GM18870 (cell line): ENCODE measurements around the gene KSR2.
"Not testable (repeated sequence)": the region's sequence is repeated elsewhere in the genome, so short reads cannot be mapped to it uniquely, and the experiment has no call there.

Experiments
- ATAC-seq: cut with Tn5 transposase; IDR thresholded peaks from one replicate; pipeline ENCODE4 v1.9.1; 2021; ENCODE audit warnings: moderate library complexity; ENCODE audit not compliant: unreplicated experiment

The KSR2 gene

DNA sequence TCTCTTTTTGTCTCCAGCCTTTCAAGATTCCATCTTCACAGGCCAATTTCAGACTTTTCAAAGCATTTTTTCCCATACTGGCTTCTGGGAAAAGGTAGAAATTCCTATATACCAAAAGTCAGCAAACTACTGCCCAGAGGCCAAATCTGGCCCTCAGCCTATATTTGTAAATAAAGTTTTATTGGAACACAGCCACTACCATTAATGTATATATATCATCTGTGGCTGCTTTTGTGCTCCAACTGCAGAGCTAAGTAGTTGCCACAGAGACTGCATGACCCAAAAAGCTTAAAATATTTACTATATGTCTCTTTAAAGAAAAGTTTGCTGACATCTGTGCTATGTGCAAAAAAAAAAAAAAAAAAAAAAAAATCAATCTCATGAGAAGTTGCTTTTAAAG is 76.3 kb downstream of the KSR2 start:
- no peak for ATAC-seq

DNA sequence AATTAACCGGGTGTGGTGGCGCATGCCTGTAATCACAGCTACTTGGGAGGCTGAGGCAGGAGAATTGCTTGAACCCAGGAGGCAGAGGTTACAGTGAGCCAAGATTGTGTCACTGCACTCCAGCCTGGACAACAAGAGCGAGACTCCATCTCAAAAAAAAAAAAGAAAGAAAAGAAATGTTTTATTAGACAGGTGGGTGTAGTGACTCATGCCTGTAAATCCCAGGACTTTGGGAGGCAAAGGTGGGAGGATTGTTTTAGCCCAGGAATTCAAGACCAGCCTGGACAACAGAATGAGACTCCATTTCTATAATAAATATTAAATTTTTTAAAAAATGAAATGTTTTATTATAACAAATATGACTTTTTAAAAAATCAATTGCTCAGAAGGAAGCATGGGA is 77.5 kb downstream of the KSR2 start:
- not testable (repeated sequence) for ATAC-seq

DNA sequence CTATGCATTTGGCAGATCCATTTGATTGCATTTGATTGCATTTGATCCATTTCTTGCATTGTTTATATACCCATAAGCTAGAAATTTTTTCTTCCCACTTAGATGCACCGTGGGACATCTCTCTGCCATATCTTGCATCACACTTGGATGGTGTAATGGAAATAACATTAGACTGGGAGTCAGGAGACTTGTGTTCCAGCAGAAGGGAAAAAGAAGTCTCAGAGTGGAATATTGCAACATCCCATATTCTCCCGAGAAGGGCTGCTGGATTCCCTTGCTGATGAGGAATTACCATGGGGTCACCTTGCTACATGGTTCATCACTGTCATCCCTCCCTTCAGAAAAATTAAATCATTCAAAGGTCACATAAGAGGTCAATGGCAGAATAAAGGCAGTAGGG is 78.1 kb downstream of the KSR2 start:
- no peak for ATAC-seq

DNA sequence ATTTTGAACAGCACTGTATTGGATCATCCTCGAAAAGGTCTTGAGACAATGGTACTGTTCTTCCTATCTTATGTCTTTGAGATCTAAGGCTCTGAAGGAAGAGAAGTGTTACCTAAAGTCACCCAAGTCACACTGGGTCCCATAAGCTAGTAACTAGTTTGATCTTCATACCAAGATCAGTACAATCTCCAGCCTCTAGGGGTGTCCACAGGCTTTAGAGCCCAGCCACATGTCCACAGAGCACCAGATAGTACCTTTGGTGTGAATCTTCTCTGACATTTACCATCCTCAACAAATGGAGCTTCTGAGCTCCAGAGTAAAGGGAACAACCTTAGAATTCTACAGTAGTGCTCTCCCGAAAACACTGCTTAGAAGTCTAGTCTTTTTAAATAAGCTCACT is 78.7 kb downstream of the KSR2 start:
- ATAC-seq: no peak

DNA sequence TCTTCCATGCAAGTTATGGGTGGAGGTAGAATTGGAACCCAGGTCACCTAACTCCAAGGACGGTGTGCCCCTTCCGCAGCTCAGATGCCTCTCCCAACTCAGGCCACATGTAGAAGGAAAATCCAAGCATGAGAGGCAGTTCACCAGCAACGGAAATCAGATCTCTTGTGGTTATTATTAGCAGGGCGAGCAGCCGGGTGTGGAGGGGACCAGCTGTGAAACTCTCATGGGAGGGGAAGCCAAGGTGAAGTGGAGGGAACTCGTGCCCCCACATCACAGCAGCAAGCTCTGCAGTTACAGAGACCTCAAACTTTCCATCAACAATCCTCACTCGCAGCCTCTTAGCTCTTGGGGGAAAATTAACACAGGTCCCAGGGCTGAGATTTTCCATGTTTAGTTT is 79.7 kb downstream of the KSR2 start:
- ATAC-seq: no peak

DNA sequence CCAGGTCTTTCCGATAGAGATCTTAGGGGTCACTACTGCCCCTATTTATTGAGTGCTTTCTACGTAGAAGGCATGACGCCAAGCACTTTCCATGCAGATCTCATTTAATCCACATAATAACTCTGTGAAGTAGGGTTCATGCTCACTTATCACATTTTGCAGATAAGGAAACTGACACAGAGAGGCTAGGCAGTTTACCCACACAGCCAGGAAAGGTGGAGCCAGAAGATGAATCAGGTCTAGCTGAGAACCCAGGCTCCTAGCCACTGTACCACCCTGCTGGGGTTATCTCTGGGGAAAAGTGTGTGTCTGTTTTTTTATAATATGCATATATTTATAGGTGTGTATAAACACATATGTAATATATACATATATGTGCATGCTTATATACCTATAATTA is 83.6 kb downstream of the KSR2 start:
- ATAC-seq: no peak

DNA sequence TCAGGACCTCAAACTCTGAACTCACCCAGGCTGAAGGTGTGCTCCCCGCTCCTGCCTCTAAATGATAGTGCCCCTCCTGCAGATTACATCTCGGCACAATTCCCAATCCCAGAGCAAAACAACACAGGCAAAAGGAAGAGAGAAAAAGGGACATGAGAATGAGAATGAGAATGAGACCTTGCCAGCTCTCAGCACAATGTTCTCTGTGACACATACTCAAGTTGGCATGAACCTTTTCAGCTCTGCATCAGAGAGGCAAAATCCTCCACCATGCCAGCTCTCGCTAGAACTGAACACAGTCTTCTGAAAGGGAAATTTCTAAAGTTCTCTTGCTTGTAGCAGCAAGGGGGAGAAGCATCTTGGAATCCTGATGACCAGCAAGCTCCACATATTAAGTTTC is 84.6 kb downstream of the KSR2 start:
- no peak for ATAC-seq

DNA sequence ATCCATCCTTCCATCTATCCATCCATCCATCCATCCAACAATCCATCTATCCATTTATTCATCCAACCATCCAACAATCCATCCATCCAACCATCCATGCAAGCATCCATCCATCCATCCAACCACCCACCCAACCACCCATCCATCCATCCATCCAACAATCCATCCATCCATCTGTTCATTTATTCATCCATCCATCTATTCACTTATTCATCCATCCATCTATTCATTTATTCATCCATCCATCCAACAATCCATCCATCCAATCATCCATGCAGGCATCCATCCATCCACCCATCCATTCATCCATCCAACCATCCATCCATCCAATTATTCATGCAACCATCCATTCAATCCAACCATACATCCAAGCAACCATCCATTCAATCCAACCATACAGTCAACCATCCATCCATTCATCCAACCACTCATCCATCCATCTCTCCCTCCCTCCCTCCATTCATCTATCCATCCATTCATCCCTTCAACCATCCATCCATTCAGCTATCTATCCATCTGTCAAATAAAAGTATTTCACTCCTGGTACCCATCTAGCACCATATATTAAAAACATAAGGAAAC is 86.1 kb downstream of the KSR2 start:
- no peak for ATAC-seq

DNA sequence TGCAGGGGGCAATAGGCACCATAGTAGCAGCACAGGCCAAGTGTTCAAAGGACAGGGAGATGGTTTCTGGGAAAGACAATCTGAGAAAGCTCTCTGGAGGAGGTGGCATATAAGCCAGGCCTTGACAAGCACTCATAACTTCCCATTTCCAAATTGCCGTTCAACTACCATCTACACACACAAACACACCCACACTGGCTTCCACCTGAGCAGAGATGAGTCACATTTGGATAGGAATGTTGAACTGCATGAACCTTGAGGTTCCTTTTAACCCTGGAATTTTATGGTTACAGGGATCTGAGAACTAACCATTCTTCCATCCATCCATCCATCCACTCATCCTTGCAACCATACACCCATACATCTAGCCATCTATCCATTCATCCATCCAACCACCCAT is 86.6 kb downstream of the KSR2 start:
- no peak for ATAC-seq

DNA sequence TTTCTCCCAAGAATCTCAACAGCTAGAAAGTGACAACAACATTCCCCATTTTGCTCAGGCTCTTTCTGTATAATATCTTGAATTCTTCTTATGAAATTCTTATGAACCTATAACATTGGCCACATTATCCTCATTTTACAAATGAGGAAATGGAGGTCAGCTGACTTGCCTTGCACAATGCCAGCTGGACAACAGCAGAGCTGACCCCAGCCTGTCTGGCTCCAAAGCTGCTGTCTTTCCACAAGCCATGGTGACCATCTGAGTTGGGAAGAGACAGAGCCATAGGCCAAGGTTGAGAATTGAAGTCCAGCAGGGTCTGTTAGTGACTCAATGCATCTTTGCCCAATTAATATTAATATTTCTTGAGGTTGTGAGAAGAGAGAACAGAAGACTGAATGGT is 87.3 kb downstream of the KSR2 start:
- no peak for ATAC-seq

DNA sequence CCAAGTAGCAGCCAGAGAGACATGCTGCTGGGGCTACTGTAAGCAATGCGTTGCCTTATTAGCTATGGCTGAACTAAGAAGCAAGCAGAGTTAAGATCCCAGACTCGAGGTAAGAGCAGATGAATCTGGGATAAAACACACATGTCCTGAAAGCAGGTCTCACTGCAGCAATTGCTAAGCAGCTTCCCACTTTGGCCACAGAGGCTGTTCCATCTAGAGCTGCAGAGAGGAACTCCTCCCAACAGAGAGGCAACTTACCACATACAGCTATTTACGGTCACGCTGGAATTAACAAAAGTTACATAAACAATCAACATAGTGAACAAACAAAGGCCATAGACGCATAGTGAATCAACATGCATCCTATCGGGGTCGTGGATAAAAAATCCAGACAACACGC is 90.2 kb downstream of the KSR2 start:
- ATAC-seq: no peak

DNA sequence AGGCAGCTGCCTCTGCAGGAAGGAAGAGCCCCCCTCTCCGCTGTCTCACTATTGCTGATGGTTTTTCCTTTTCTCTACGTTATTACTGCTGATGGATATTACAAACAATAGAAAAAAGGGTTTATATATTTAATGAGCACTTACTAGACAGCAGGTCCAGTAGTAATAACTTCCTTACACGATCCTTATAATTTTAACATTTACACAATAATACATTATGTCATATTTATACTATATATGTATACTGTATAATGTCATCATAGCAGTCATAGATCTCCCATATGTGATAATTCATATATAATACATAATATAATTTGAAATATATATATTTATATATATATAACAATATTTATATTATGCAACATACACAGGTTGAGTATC is 92.4 kb downstream of the KSR2 start:
- no peak for ATAC-seq

DNA sequence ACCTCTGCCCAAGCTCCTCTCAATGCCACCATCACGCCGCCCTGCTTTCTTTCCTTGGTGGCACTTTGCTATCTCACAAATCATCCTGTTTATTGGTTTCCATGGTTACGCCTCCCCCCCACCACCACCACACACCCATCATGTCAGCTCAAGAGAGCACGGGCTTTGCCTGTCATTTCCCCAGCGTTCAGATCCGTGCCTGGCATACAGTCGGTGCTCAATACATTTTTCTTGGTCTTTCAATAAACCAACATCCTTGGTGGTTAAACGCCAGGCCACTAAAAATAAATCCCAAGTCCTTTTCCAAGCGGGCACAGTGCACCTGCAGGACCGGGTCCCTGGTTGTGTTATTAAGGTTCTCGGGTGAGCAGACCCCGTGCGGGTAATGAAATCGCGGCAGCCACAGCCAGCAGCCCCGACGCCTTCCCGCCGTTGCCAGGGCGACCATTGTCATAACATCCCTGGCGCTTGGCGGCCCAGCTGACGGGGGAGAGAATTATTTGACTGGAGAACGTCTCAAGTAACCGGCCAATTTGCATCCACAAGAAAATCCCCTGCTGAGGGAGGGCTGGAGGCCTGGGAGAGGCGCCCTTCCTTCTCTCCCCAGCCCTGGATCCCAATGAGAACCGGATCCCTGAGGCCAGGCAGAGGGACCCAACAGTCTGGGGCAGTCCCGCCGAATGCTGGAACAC is 92.9 kb downstream of the KSR2 start:
- ATAC-seq: no peak

DNA sequence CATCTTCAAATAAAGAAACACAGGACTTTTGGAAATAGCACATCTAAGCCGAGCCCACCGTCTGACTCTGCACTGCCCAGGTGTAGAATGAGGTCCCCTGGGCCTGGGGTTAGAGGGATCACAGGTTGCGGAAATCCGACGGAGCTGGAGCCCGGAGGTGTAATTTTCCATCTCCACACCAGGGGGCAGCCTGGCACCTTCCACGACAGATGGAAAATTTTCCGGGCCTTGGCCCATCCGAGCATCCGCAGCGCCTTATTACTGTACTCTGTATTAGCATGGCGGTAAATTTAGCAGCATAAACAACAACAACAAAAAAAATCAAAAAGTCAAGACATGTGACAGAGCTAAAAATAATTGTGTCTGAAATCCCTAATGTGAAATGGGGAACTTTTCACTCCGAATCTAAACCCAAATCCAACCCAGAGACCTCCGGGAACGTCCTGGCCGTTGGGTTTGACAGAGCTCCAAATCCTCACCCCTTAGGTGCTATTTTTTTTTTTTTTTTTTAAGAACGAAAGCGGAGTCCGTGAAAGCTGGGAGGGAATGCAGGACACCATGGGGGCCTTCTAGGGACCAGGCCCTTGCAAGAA is 93.9 kb downstream of the KSR2 start:
- no peak for ATAC-seq

DNA sequence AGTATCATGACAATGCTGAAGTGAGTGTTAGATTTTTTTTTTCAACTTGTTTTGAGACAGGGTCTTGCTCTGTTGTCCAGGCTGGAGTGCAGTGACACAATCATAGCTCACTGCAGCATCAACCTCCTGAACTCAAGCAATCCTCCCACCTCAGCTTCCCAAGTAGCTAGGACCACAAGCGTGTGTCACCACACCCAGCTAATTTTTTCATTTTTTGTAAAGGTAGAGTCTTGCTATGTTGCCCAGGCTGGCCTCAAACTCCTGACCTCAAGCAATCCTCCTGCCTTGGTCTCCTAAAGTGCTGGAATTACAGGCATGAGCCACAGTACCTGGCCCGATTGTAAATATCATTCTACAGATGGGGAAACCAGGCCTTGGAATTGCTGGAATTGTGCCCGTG is 94.6 kb downstream of the KSR2 start:
- ATAC-seq: not testable (repeated sequence)

DNA sequence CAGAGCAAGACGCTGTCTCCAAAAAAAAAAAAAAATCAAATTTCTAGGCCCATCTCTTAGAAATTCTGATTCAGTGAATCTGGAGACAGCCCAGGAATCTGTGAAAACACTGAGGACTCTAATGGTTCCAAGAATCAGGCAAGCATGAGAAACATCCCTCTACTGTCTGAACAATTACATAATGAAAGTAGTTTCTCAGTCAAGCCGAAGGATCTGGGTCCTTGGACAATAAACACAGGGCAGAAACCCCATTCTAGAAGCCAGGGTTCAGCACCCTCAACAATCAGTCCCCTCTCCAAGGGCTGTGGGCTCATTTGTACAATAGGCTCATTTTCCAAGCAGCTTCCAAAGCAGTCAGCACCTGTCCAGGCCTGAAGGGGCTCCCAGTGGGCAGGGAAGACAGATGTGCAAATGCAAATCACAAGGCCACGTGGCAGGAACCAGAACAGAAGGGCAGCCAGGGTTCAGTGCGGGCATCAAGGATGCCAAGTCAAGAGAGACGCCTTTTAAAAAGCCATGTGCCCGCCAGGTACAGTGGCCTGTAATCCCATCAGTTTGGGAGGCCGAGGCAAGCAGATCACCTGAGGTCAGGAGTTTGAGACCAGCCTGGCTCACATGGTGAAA is 96.1 kb downstream of the KSR2 start:
- no peak for ATAC-seq

DNA sequence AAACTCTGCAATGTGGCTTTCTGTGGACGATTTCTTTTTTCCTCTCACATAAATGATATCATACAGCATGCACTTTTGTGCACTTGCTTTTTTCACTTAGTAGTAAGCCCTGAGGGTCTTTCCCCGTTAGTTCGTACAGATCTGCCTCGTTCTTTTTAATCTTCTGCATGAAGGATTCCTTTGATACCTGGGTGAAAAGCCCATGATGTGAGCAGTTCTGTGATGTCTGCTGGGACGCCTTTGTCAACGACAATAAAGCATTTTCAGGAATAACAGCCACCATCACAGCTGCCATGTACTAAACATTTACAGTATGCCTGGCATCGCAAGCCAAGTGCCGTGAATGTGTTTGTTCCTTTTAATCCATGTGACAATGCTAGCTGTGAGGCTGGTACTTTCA is 99.2 kb downstream of the KSR2 start:
- ATAC-seq: no peak

DNA sequence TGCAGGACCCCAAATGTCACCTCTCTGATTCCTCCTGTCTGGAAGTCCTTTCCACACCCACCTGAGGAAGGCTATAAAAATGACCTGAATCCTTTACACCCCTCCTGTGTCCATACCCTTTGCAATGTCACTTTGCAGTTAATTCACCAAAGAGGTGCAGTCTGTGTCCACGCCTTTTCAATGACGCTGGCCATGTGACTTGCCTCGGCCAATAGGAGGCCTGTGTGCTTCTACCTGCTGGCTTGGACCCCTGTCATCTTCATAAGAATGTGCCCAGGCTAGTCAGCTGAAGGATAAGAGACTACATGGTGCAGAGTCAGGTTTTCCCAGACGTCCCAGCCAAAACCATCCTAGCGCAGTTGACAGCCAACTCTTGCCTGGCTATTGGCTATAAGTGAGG is 101.4 kb downstream of the KSR2 start:
- no peak for ATAC-seq

DNA sequence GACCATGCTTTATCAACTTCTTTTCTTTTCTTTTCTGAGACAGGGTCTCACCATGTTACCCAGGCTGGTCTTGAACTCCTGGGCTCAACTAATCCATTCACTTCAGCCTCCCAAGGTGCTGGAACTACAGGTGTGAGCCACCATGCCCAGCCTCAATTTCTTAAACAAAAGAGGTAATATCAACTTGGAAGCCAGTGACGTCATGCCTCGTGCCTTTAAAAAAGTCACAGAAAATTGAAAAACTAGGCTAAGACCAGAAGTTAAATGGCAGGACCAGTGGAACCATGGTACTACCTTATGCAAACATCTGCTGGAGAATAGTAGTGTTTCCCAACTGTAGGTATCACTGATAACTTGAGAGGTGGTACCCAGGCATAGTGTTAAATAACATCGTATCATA is 103.3 kb downstream of the KSR2 start:
- no peak for ATAC-seq

DNA sequence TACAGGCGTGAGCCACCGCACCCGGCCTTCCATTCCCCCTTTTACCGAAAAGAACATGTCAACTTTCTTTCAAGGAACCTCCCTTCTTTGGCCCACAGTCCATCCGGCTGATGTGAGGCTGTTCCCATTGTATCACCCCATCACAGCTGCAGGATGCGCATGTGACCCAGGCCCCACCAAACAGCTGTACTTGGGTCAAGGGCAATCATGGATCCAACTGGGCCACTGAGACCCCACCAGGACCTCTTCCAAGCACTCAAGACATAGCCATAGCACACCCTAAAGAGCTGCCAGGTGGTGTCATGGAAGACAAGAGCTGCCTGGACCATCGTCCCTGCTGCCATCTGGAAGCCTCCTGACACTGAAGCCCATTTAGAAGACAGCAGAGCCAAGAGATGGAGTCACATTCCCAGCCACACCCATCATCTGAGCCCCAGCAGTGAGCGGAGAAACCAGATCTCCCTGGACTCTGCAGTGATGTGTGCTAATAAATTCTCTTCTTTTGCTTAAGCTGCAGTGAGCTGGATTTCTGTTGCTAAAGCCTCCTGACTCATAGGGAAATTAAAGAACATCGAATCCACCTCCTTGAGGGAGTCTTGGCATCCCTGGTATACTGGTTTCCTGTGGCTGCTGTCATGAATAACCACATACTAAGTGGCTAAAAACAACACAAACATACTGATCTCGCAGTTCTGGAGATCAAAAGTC is 105.6 kb downstream of the KSR2 start:
- ATAC-seq: no peak

DNA sequence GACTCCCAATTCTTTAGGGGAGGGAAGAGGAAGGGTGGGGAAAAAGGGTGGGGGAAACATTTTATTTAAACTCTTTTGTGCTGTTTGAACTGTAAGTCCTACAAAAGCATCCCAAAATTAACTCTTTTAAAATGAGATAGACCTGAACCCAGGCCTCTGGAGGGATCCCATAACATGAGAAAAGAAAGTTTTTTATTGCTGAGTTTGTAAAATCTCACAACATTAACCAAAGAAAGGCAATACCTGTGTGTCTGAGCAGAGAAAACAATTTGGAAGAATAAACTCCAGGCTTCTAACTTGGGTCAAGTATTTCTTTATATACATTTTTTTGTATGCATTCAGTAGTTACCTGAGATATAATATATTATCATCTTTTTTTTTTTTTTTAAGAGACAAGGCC is 107.1 kb downstream of the KSR2 start:
- ATAC-seq: no peak

DNA sequence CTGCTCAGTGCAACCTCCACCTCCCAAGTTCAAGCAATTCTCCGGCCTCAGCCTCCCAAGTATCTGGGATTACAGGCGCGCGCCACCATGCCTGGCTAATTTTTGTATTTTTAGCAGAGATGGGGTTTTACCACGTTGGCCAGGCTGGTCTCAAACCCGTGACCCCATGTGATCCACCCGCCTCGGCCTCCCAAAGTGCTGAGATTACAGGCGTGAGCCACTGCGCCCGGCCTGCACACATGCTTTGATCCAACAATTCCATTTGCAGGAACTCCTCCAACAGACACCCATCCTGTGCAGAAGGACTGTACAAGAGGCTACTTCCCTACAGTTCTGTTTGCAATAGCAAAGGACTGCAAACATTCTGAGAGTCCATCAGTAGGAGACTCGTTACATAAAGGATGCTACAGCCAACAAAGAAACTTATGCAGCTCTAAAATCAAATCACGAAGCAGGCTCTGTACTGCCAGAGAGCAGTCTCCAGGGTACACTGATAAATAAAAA is 108.0 kb downstream of the KSR2 start:
- ATAC-seq: not testable (repeated sequence)
